OCI-LY3 (cell line): ENCODE results near the gene ALDH1A1.
"Not testable (repeated sequence)": the region's sequence is repeated elsewhere in the genome, so short reads cannot be mapped to it uniquely, and the experiment has no call there.

Experiments
- H2AFZ ChIP-seq: fragments of 200-600, 300-600 bp; shearing (Covaris generic); 2 replicates; pipeline ENCODE4 v1.6.0; 2014; ENCODE audit warnings: antibody characterized with exemption, low read depth, low read length
- H3K27ac ChIP-seq: fragments of 200-600, 300-600 bp; sonication (generic); 2 replicates; pipeline ENCODE4 v1.5.1; 2014; ENCODE audit warnings: mild to moderate bottlenecking, low read length, moderate library complexity, mixed read lengths
- H3K27me3 ChIP-seq: fragments of 200-600, 300-600 bp; sonication (generic); 2 replicates; pipeline ENCODE4 v1.6.1; 2014; ENCODE audit warnings: low read depth, low read length, mixed read lengths
- H3K36me3 ChIP-seq: fragments of 200-600, 300-600 bp; sonication (generic); replicated peaks from 2 replicates; pipeline ENCODE3; 2014; ENCODE audit warnings: low read depth, low read length, mixed read lengths
- H3K4me1 ChIP-seq: fragments of 300-600, 200-600 bp; sonication (generic); 2 replicates; pipeline ENCODE4 v1.6.1; 2014; ENCODE audit warnings: low read length, mixed read lengths
- H3K4me2 ChIP-seq: fragments of 200-600, 300-600 bp; sonication (generic); 2 replicates; pipeline ENCODE4 v1.6.1; 2014; ENCODE audit warnings: low read length, mixed read lengths
- H3K4me3 ChIP-seq: fragments of 300-600, 200-600 bp; sonication (generic); 2 replicates; pipeline ENCODE4 v1.5.1; 2014; ENCODE audit warnings: antibody characterized with exemption, mild to moderate bottlenecking, low read length, moderate library complexity
- H3K79me2 ChIP-seq: fragments of 300-600, 200-600 bp; shearing (Covaris generic); 2 replicates; pipeline ENCODE4 v1.6.1; 2014; ENCODE audit warnings: mild to moderate bottlenecking, low read length, mixed read lengths
- H3K9ac ChIP-seq: fragments of 300-600, 200-600 bp; shearing (Covaris generic); 2 replicates; pipeline ENCODE4 v1.6.0; 2014; ENCODE audit warnings: mild to moderate bottlenecking, low read length, moderate library complexity
- H3K9me3 ChIP-seq: fragments of 200-600, 300-600 bp; shearing (Covaris generic); 2 replicates; pipeline ENCODE4 v1.6.1; 2014; ENCODE audit warnings: low read length, mixed read lengths; ENCODE audit not compliant: insufficient read depth
- H4K20me1 ChIP-seq: fragments of 200-600, 300-600 bp; sonication (generic); 2 replicates; pipeline ENCODE4 v1.6.1; 2016; ENCODE audit warnings: low read length, mixed read lengths; ENCODE audit not compliant: insufficient read depth
- EZH2phosphoT487 ChIP-seq: fragments of 200-600 bp; shearing (Covaris generic); IDR thresholded peaks from 2 replicates; pipeline ENCODE4 v1.6.1; 2018; ENCODE audit warnings: antibody characterized with exemption, mixed run types, low read depth
- TF ChIP-seq, protein P1 (sequence below): fragments of 200-600, 300-600 bp; sonication (generic); IDR thresholded peaks from 2 replicates; pipeline ENCODE4 v1.5.1; 2014; ENCODE audit warnings: antibody characterized with exemption, low read length, low read depth

ALDH1A1 gene

DNA sequence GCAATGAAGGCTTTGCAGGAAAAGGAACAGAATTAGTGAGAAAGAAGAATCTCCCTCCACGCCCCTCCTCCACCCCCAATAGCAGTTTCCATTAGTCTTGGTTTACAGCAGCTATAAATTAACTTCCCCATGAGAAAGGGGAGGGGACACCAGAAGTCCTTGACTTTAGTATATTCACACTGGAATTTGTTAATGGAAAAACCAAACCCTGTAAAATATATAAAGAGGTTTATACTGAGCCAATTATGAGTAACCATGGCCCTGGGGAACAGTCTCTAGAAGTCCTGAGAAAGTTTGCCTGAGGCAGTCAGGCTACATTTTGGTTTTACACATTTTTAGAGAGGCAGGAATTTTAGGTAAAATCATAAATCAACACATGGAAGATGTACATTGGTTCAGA, 88.5 kb downstream of the ALDH1A1 start:
- Histone ChIP-seq H3K9me3 (no peaks in the 10 kb centered on the region), H3K4me1 (peaks cover 11% of the 10 kb centered on the region), H2AFZ (no peak overlapping the region), H3K27ac (no peak overlapping the region), H4K20me1 (no peaks in the 10 kb centered on the region), H3K79me2 (no peaks in the 10 kb centered on the region), H3K4me2 (no peak overlapping the region), H3K9ac (no peak overlapping the region), H3K36me3 (no peaks in the 10 kb centered on the region), H3K27me3 (peaks cover 7% of the 10 kb centered on the region; the same call in 1 of the 2 replicates), H3K4me3 (no peak overlapping the region)
- TF ChIP-seq EZH2phosphoT487, result no peak

- TF ChIP-seq EZH2phosphoT487, result no peak
- TF ChIP-seq, protein P1, sequence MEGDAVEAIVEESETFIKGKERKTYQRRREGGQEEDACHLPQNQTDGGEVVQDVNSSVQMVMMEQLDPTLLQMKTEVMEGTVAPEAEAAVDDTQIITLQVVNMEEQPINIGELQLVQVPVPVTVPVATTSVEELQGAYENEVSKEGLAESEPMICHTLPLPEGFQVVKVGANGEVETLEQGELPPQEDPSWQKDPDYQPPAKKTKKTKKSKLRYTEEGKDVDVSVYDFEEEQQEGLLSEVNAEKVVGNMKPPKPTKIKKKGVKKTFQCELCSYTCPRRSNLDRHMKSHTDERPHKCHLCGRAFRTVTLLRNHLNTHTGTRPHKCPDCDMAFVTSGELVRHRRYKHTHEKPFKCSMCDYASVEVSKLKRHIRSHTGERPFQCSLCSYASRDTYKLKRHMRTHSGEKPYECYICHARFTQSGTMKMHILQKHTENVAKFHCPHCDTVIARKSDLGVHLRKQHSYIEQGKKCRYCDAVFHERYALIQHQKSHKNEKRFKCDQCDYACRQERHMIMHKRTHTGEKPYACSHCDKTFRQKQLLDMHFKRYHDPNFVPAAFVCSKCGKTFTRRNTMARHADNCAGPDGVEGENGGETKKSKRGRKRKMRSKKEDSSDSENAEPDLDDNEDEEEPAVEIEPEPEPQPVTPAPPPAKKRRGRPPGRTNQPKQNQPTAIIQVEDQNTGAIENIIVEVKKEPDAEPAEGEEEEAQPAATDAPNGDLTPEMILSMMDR, result no peak
- peaks cover 7% of the 10 kb centered on the region for H3K27me3 ChIP-seq
- no peaks in the 10 kb centered on the region for H3K79me2 ChIP-seq
- no peak overlapping the region for H3K4me3 ChIP-seq
- H4K20me1 ChIP-seq, result no peaks in the 10 kb centered on the region
- no peak overlapping the region for H3K27ac ChIP-seq
- H3K4me1 ChIP-seq, result peaks cover 11% of the 10 kb centered on the region
- no peak overlapping the region for H3K4me2 ChIP-seq
- no peaks in the 10 kb centered on the region for H3K36me3 ChIP-seq
- H2AFZ ChIP-seq, result no peak overlapping the region
- no peak overlapping the region for H3K9ac ChIP-seq
- H3K9me3 ChIP-seq, result no peaks in the 10 kb centered on the region
These were observed 89.3 kb downstream of the ALDH1A1 start for GRCh38 chr9:72863456-72864094.

DNA sequence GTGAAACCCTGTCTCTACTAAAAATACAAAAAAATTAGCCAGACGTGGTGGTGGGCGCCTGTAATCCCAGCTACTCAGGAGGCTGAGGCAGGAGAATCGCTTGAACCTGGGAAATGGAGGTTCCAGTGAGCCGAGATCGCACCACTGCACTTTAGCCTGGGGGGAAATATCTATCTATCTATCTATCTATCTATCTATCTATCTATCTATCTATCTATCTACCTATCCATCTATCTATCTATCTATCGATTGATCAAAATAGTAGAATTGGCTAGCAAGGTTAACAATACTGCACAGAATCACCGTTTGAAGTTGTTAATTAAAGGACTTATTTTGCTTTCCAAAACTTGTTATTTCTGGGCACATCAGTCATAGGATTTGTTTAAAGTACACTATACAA, 90.1 kb downstream of the ALDH1A1 start:
- not testable (repeated sequence) for H3K9ac ChIP-seq, H3K27me3 ChIP-seq, H4K20me1 ChIP-seq, H3K79me2 ChIP-seq, H3K9me3 ChIP-seq, H3K27ac ChIP-seq, H3K4me3 ChIP-seq, H3K36me3 ChIP-seq, H2AFZ ChIP-seq
- Histone ChIP-seq H3K4me1 (peaks cover 11% of the 10 kb centered on the region), H3K4me2 (peak overlapping the region; percentile 2; the same call in 1 of the 2 replicates)

- TF ChIP-seq, protein P1, result no peak
- TF ChIP-seq EZH2phosphoT487, result no peak
- Histone ChIP-seq H3K9ac (no peak overlapping the region), H3K4me3 (no peak overlapping the region), H3K79me2 (no peaks in the 10 kb centered on the region), H3K27ac (no peak overlapping the region), H3K4me2 (no peak overlapping the region), H3K27me3 (peaks cover 5% of the 10 kb centered on the region), H4K20me1 (no peaks in the 10 kb centered on the region), H3K9me3 (no peaks in the 10 kb centered on the region), H3K36me3 (no peaks in the 10 kb centered on the region), H3K4me1 (peaks cover 15% of the 10 kb centered on the region), H2AFZ (no peak overlapping the region)
These were observed 94.6 kb downstream of the ALDH1A1 start for GRCh38 chr9:72858089-72858912.

- no peaks in the 10 kb centered on the region for H4K20me1 ChIP-seq
- no peaks in the 10 kb centered on the region for H3K9me3 ChIP-seq
- no peaks in the 10 kb centered on the region for H3K79me2 ChIP-seq
- no peaks in the 10 kb centered on the region; the same call in 1 of the 2 replicates for H3K27me3 ChIP-seq
- no peak overlapping the region for H3K9ac ChIP-seq
- no peak overlapping the region for H3K4me2 ChIP-seq
- H3K4me1 ChIP-seq, result peaks cover 11% of the 10 kb centered on the region
- H3K27ac ChIP-seq, result no peak overlapping the region
- no peak for TF ChIP-seq EZH2phosphoT487
- TF ChIP-seq, protein P1, result no peak
- H2AFZ ChIP-seq, result no peak overlapping the region
- H3K36me3 ChIP-seq, result no peaks in the 10 kb centered on the region
- H3K4me3 ChIP-seq, result no peak overlapping the region
These were observed 95.2 kb downstream of the ALDH1A1 start for GRCh38 chr9:72857624-72857996.
